H1 (cell line): ENCODE measurements around the gene MYLK4. TPM values are rescaled to one million over a fixed set of nuclear protein-coding genes. Genes with fewer than 3 reads are reported as not detected.

ENCODE experiments used
- CTCF ChIA-PET: fragments of 300-600 bp; sonication (Branson Sonifier 250); formaldehyde crosslinking; loops from one replicate; lab custom pipeline; 2021; ENCODE audit not compliant: partially characterized antibody; lab: Charles Lee
- POLR2A ChIA-PET: fragments of 300-600 bp; sonication (Branson Sonifier 250); formaldehyde crosslinking; loops from one replicate; lab custom pipeline; 2021; ENCODE audit warnings: inconsistent platforms; ENCODE audit not compliant: partially characterized antibody; lab: Charles Lee
- DNase-seq, 2 experiments: peaks; one replicate each; pipeline versions ENCODE4 v3.0.0 to v3.0.0-alpha.2; 2010 to 2022; ENCODE audit warnings: low spot score in 2 of 2, low read depth in 1 of 2, mixed read lengths in 1 of 2
- FAIRE-seq: peaks from 2 replicates; lab custom pipeline; 2011; peaks lifted over from hg19 to GRCh38; lab: Jason Lieb, UNC
- H2AFZ ChIP-seq: 2 replicates; pipeline ENCODE4 v1.8.1; 2012; ENCODE audit warnings: low read length, inconsistent platforms
- H2AK5ac ChIP-seq: 2 replicates; pipeline ENCODE4 v1.6.1; 2013; ENCODE audit warnings: low read depth, low read length
- H2BK120ac ChIP-seq: replicated peaks from 2 replicates; pipeline ENCODE3; 2013; ENCODE audit warnings: low read depth, low read length, inconsistent platforms
- H2BK12ac ChIP-seq: 2 replicates; pipeline ENCODE4 v1.6.1; 2013; ENCODE audit warnings: low read depth, low read length
- H2BK15ac ChIP-seq: 2 replicates; pipeline ENCODE4 v1.6.1; 2013; ENCODE audit warnings: low read length
- H2BK20ac ChIP-seq: 2 replicates; pipeline ENCODE4 v1.6.1; 2013; ENCODE audit warnings: low read length
- H2BK5ac ChIP-seq: 2 replicates; pipeline ENCODE4 v1.6.1; 2013; ENCODE audit warnings: low read depth, low read length
- H3K14ac ChIP-seq: 2 replicates; pipeline ENCODE4 v1.6.1; 2013; ENCODE audit warnings: inconsistent platforms; ENCODE audit not compliant: insufficient read length
- H3K18ac ChIP-seq: 2 replicates; pipeline ENCODE4 v1.6.1; 2013; ENCODE audit warnings: low read length; ENCODE audit errors: extremely low read depth
- H3K23ac ChIP-seq: 2 replicates; pipeline ENCODE4 v1.6.1; 2013; ENCODE audit warnings: inconsistent platforms; ENCODE audit not compliant: insufficient read length
- H3K23me2 ChIP-seq: 2 replicates; pipeline ENCODE4 v1.6.1; 2013; ENCODE audit warnings: low read depth, low read length
- H3K27ac ChIP-seq: 2 replicates; pipeline ENCODE4 v1.6.1; 2011; ENCODE audit warnings: low read depth, low read length, inconsistent platforms
- H3K27me3 ChIP-seq, 4 experiments: replicated peaks in 1 of 4; 1 replicate in 1 of 4; 2 replicates in 3 of 4; pipeline versions ENCODE4 v1.6.1 to v1.8.1; 2011 to 2013; ENCODE audit warnings: low read length in 3 of 4, mild to moderate bottlenecking in 3 of 4, inconsistent platforms in 2 of 4, mixed read lengths in 2 of 4, moderate library complexity in 1 of 4; ENCODE audit not compliant: control insufficient read depth in 3 of 4, insufficient read depth in 3 of 4; ENCODE audit errors: extremely low read depth in 1 of 4
- H3K36me3 ChIP-seq, 4 experiments: 2 replicates each; pipeline versions ENCODE4 v1.6.1 to v1.8.1; 2011 to 2013; ENCODE audit warnings: mild to moderate bottlenecking in 4 of 4, low read length in 3 of 4, moderate library complexity in 2 of 4, control low read depth in 1 of 4, inconsistent platforms in 1 of 4; ENCODE audit not compliant: insufficient read depth in 4 of 4, control insufficient read depth in 2 of 4
- H3K4ac ChIP-seq: replicated peaks from 2 replicates; pipeline ENCODE3; 2013; ENCODE audit warnings: low read length, low read depth, mixed read lengths, inconsistent platforms; ENCODE audit not compliant: insufficient read length
- H3K4me1 ChIP-seq, 4 experiments: replicated peaks in 1 of 4; 1 replicate in 1 of 4; 2 replicates in 3 of 4; pipeline versions ENCODE4 v1.6.1 to v1.8.1; 2011 to 2013; ENCODE audit warnings: low read length in 3 of 4, inconsistent platforms in 2 of 4, mixed read lengths in 1 of 4; ENCODE audit not compliant: insufficient read depth in 4 of 4, control insufficient read depth in 3 of 4
- H3K4me2 ChIP-seq, 2 experiments: 2 replicates each; pipeline versions ENCODE4 v1.6.1 to v1.8.1; 2011 to 2013; ENCODE audit warnings: low read depth in 2 of 2, low read length in 2 of 2, control low read depth in 1 of 2, inconsistent platforms in 1 of 2, mild to moderate bottlenecking in 1 of 2; ENCODE audit not compliant: insufficient read depth in 1 of 2
- H3K4me3 ChIP-seq, 4 experiments: fragments of 200-600, 300-600 bp in 1 of 4; sonication (generic), shearing (Covaris generic), sonication (Bioruptor Twin) in 1 of 4; 2 replicates each; pipeline versions ENCODE4 v1.5.1 to v1.8.1; 2011 to 2016; ENCODE audit warnings: low read length in 4 of 4, low read depth in 3 of 4, control low read depth in 2 of 4, inconsistent platforms in 2 of 4, mild to moderate bottlenecking in 2 of 4, mixed read lengths in 1 of 4, moderate library complexity in 1 of 4; ENCODE audit not compliant: insufficient read depth in 2 of 4; ENCODE audit errors: extremely low read depth in 1 of 4
- H3K56ac ChIP-seq: replicated peaks from 2 replicates; pipeline ENCODE3; 2013; ENCODE audit warnings: low read depth, mild to moderate bottlenecking, mixed read lengths, low read length, inconsistent platforms; ENCODE audit not compliant: insufficient read length
- H3K79me1 ChIP-seq: 2 replicates; pipeline ENCODE4 v1.6.1; 2013; ENCODE audit warnings: low read depth, low read length, control low read depth
- H3K79me2 ChIP-seq, 2 experiments: 2 replicates each; pipeline versions ENCODE4 v1.6.1 to v1.8.1; 2012 to 2013; ENCODE audit warnings: low read length in 2 of 2, mild to moderate bottlenecking in 2 of 2, inconsistent platforms in 1 of 2; ENCODE audit not compliant: insufficient read depth in 2 of 2, control insufficient read depth in 1 of 2
- H3K9ac ChIP-seq, 4 experiments: replicated peaks in 1 of 4; 1 replicate in 1 of 4; 2 replicates in 3 of 4; pipeline versions ENCODE4 v1.6.1 to v1.8.1; 2011 to 2013; ENCODE audit warnings: low read depth in 3 of 4, low read length in 3 of 4, control low read depth in 2 of 4, mild to moderate bottlenecking in 2 of 4, moderate library complexity in 2 of 4, inconsistent platforms in 1 of 4; ENCODE audit errors: extremely low read depth in 1 of 4
- H3K9me3 ChIP-seq, 2 experiments: 2 replicates each; pipeline versions ENCODE4 v1.6.1 to v1.8.1; 2012 to 2013; ENCODE audit warnings: mild to moderate bottlenecking in 2 of 2, moderate library complexity in 2 of 2, control low read depth in 1 of 2, inconsistent platforms in 1 of 2, low read depth in 1 of 2, low read length in 1 of 2, mixed read lengths in 1 of 2; ENCODE audit not compliant: insufficient read depth in 2 of 2
- H4K20me1 ChIP-seq, 2 experiments: replicated peaks in 1 of 2; 2 replicates each; pipeline versions ENCODE3 to v1.8.1; 2011 to 2013; ENCODE audit warnings: inconsistent platforms in 2 of 2, low read length in 2 of 2, mild to moderate bottlenecking in 1 of 2; ENCODE audit not compliant: insufficient read depth in 2 of 2, control insufficient read depth in 1 of 2
- H4K5ac ChIP-seq: 2 replicates; pipeline ENCODE4 v1.6.1; 2013; ENCODE audit warnings: low read length, low read depth, mixed read lengths, inconsistent platforms; ENCODE audit not compliant: insufficient read length
- H4K8ac ChIP-seq: 2 replicates; pipeline ENCODE4 v1.8.0; 2013; ENCODE audit warnings: mild to moderate bottlenecking, moderate library complexity, low read length, inconsistent platforms; ENCODE audit not compliant: insufficient read depth; ENCODE audit errors: extremely low read depth
- H4K91ac ChIP-seq: replicated peaks from 2 replicates; pipeline ENCODE3; 2013; ENCODE audit warnings: low read length, mixed read lengths, inconsistent platforms; ENCODE audit not compliant: insufficient read length
- CREB1 ChIP-seq: IDR thresholded peaks from 2 replicates; pipeline ENCODE4 v1.6.1; 2012; ENCODE audit warnings: inconsistent platforms
- CTCF ChIP-seq, 3 experiments: IDR thresholded peaks; 1 replicate in 2 of 3; 2 replicates in 1 of 3; pipeline versions ENCODE4 v1.5.1 to v1.6.1; 2011; ENCODE audit warnings: low read length in 3 of 3, mild to moderate bottlenecking in 3 of 3, inconsistent platforms in 2 of 3, low read depth in 1 of 3, moderate library complexity in 1 of 3; ENCODE audit not compliant: insufficient read depth in 1 of 3; ENCODE audit errors: control extremely low read depth in 1 of 3
- EGR1 ChIP-seq: IDR thresholded peaks from 2 replicates; pipeline ENCODE4 v1.6.1; 2011; ENCODE audit warnings: low read depth, low read length, borderline replicate concordance
- GTF2F1 ChIP-seq: IDR thresholded peaks from 2 replicates; pipeline ENCODE4 v1.6.1; 2012; ENCODE audit warnings: low read depth, low read length, improper control_type of control experiment, borderline replicate concordance
- JUN ChIP-seq: IDR thresholded peaks from 2 replicates; pipeline ENCODE4 v1.6.1; 2011; ENCODE audit warnings: low read depth, mild to moderate bottlenecking, improper control_type of control experiment, low read length
- KDM5A ChIP-seq: fragments of 200-600 bp; IDR thresholded peaks from 2 replicates; pipeline ENCODE4 v1.7.1; 2012; ENCODE audit warnings: mild to moderate bottlenecking, low read length, inconsistent platforms, mixed read lengths
- RFX5 ChIP-seq: IDR thresholded peaks from 2 replicates; pipeline ENCODE4 v1.6.1; 2011; ENCODE audit warnings: low read depth, low read length, improper control_type of control experiment, borderline replicate concordance
- SAP30 ChIP-seq: fragments of 300-600 bp; sonication (generic); IDR thresholded peaks from 2 replicates; pipeline ENCODE4 v1.7.1; 2012; ENCODE audit warnings: low read length, moderate library complexity, mild to moderate bottlenecking, inconsistent platforms; ENCODE audit not compliant: insufficient read depth, insufficient replicate concordance
- SP4 ChIP-seq: IDR thresholded peaks from 2 replicates; pipeline ENCODE4 v1.6.1; 2012; ENCODE audit warnings: low read length, inconsistent platforms
- WGBS, 2 experiments: shearing (Covaris generic) in 1 of 2; methylation state at CpG; one replicate each; pipeline versions ENCODE4 v1.1.6 to v1.1.7; 2013 to 2015; ENCODE audit warnings: low lambda C conversion rate in 2 of 2, mixed read lengths in 2 of 2, inconsistent platforms in 1 of 2, low coverage in 1 of 2, missing lambda C conversion rate in 1 of 2; ENCODE audit not compliant: insufficient replicate concordance in 2 of 2, insufficient coverage in 1 of 2, insufficient read length in 1 of 2; ENCODE audit errors: extremely low coverage in 1 of 2, missing lambda C conversion rate in 1 of 2; 5-methylcytosine and 5-hydroxymethylcytosine counted together
- polyA plus RNA-seq, 7 experiments: library from polyadenylated mRNA; depleted of rRNA in 3 of 7; stranded (reverse) in 5 of 7; unstranded in 2 of 7; fragments of >200 nt in 5 of 7; fragments of 200-250 nt in 2 of 7; gene quantifications; 1 replicate in 5 of 7; 2 replicates in 1 of 7; 4 replicates in 1 of 7; pipeline versions ENCODE4 v1.2.1 to v1.2.3, GENCODE V29; 2011 to 2013; ENCODE audit warnings: missing spikeins in 2 of 7, mixed read lengths in 2 of 7
- total RNA-seq: library from RNA; stranded (reverse); fragmentation: NEBNext Ultra II Directional; extraction: Animal tissue kit (Norgen Biotek cat#: 25700); gene quantifications from 2 replicates; pipeline ENCODE4 v1.2.1, GENCODE V29; 2021

MYLK4 gene
- total and polyA plus RNA-seq, 2 of the 8 experiments (the other 6 are each of a cell fraction or from before 2014, with no cell fraction given), result 0.11 to 0.17 TPM

- H3K23me2 ChIP-seq, result no peaks in the 10 kb centered on the region; the same call in 1 of the 2 replicates
- H3K4ac ChIP-seq, result no peak overlapping the region
- no peak overlapping the region for H4K5ac ChIP-seq
- FAIRE-seq (no peak), DNase-seq (no peak)
- H2BK20ac ChIP-seq, result no peak overlapping the region
- peaks cover 0 to 11% (median 9%) of the 10 kb centered on the region in 4 experiments; a peak in 4 of 7 replicates for H3K27me3 ChIP-seq
- no peaks in the 10 kb centered on the region for H3K9me3 ChIP-seq
- no peak overlapping the region for H2BK5ac ChIP-seq
- no peak overlapping the region for H2BK12ac ChIP-seq
- ChIA-PET POLR2A (no interaction called here), CTCF (interaction anchor here (0.8 to 1.3 kb wide), 2 partner anchors 12 to 34 kb away, joined by 3 to 5 read pairs; no protein-coding TSS in a partner anchor)
- H3K36me3 ChIP-seq, result no peaks in the 10 kb centered on the region
- H3K4me2 ChIP-seq, result no peak overlapping the region
- H4K8ac ChIP-seq, result no peak overlapping the region
- H3K79me1 ChIP-seq, result no peaks in the 10 kb centered on the region
- no peak overlapping the region for H4K91ac ChIP-seq
- no peak overlapping the region for H3K27ac ChIP-seq
- no peaks in the 10 kb centered on the region for H3K79me2 ChIP-seq
- no peaks in the 10 kb centered on the region for H4K20me1 ChIP-seq
- no peak overlapping the region for H2AK5ac ChIP-seq
- no peak overlapping the region for H3K23ac ChIP-seq
- no peak overlapping the region for H3K9ac ChIP-seq
- no peak overlapping the region for H3K18ac ChIP-seq
- H3K14ac ChIP-seq, result no peak overlapping the region
- H3K4me1 ChIP-seq, result peaks cover 0 to 8% (median 2%) of the 10 kb centered on the region in 4 experiments; a peak in 2 of 7 replicates
- WGBS, 2 experiments, result 84% methylated on average over 6 of the region's 6 CpGs; no CpG with 5 or more reads in 1 of the 2 experiments
- no peak overlapping the region for H2BK15ac ChIP-seq
- no peak overlapping the region for H3K56ac ChIP-seq
- no peak overlapping the region for H3K4me3 ChIP-seq
- H2BK120ac ChIP-seq, result no peak overlapping the region
- no peak overlapping the region for H2AFZ ChIP-seq
- TF ChIP-seq SP4 (no peak), SAP30 (no peak), CREB1 (no peak), JUN (no peak), GTF2F1 (no peak), EGR1 (no peak), CTCF (IDR thresholded peaks at IDR 0.05; ENCODE audit: control extremely low read depth in 1 of 3, insufficient read depth in 1 of 3, low read depth in 1 of 3, low read length in 3 of 3) (no peak), RFX5 (no peak), KDM5A (no peak)
These were observed 120.4 kb downstream of the MYLK4 start for GRCh38 chr6:2630359-2630758.
